CD8-positive, alpha-beta memory T cell (primary cell): ENCODE results near the gene ABLIM2. TPM values are rescaled to one million over a fixed set of nuclear protein-coding genes. Genes with fewer than 3 reads are reported as not detected.
A peak's percentile ranks its signal among the peaks of the same experiment; 100 is the strongest.

ENCODE experiments used
- CTCF ChIA-PET: fragments of 350-600 bp; sonication (Branson Sonifier 250); formaldehyde crosslinking; loops from one replicate; lab custom pipeline; 2021; ENCODE audit warnings: antibody characterized with exemption; lab: Charles Lee
- POLR2A ChIA-PET: fragments of 350-600 bp; sonication (Branson Sonifier 250); formaldehyde crosslinking; loops from one replicate; lab custom pipeline; 2021; ENCODE audit warnings: antibody characterized with exemption; lab: Charles Lee
- DNase-seq, 5 donors: peaks; one replicate each; pipeline versions ENCODE4 v3.0.0 to v3.0.0-alpha.2; 2020 to 2022; ENCODE audit warnings: mixed read lengths in 1 of 5
- H3K27ac ChIP-seq: one replicate; pipeline ENCODE4 v1.7.0; 2013; ENCODE audit warnings: low read depth, mild to moderate bottlenecking, low read length, moderate library complexity
- H3K27me3 ChIP-seq: 2 replicates; pipeline ENCODE4 v1.7.0; 2013; ENCODE audit warnings: low read length, mild to moderate bottlenecking; ENCODE audit not compliant: insufficient read depth, poor library complexity, severe bottlenecking
- H3K36me3 ChIP-seq: 2 replicates; pipeline ENCODE4 v1.7.0; 2013; ENCODE audit warnings: mild to moderate bottlenecking, low read length, moderate library complexity; ENCODE audit not compliant: insufficient read depth
- H3K4me1 ChIP-seq: 2 replicates; pipeline ENCODE4 v1.7.0; 2013; ENCODE audit warnings: mild to moderate bottlenecking, low read length, moderate library complexity; ENCODE audit not compliant: insufficient read depth
- H3K4me3 ChIP-seq: 2 replicates; pipeline ENCODE4 v1.7.0; 2013; ENCODE audit warnings: mild to moderate bottlenecking, low read length
- H3K9me3 ChIP-seq: 2 replicates; pipeline ENCODE4 v1.7.0; 2013; ENCODE audit warnings: mild to moderate bottlenecking, low read length
- H3K27ac Mint-ChIP-seq, 8 donors: one replicate each; pipeline ENCODE4 v1.8.0; 2020 to 2021; ENCODE audit warnings: mixed read lengths in 8 of 8, mild to moderate bottlenecking in 6 of 8, inconsistent platforms in 3 of 8, moderate library complexity in 3 of 8
- H3K27me3 Mint-ChIP-seq, 2 donors: one replicate each; pipeline ENCODE4 v1.8.0; 2020 to 2021; ENCODE audit warnings: mixed read lengths in 2 of 2, mild to moderate bottlenecking in 1 of 2, moderate library complexity in 1 of 2
- H3K36me3 Mint-ChIP-seq, 3 donors: one replicate each; pipeline ENCODE4 v1.8.0; 2020 to 2021; ENCODE audit warnings: mixed read lengths in 3 of 3, inconsistent platforms in 1 of 3, mild to moderate bottlenecking in 1 of 3
- H3K4me1 Mint-ChIP-seq, 3 donors: one replicate each; pipeline ENCODE4 v1.8.0; 2020 to 2021; ENCODE audit warnings: mixed read lengths in 3 of 3, inconsistent platforms in 1 of 3, mild to moderate bottlenecking in 1 of 3
- H3K4me3 Mint-ChIP-seq, 7 donors: one replicate each; pipeline ENCODE4 v1.8.0; 2020 to 2021; ENCODE audit warnings: mixed read lengths in 7 of 7, mild to moderate bottlenecking in 6 of 7, moderate library complexity in 4 of 7, inconsistent platforms in 2 of 7
- H3K9me3 Mint-ChIP-seq, 5 donors: one replicate each; pipeline ENCODE4 v1.8.0; 2020 to 2022; ENCODE audit warnings: mixed read lengths in 5 of 5, mild to moderate bottlenecking in 3 of 5, moderate library complexity in 2 of 5, inconsistent platforms in 1 of 5
- polyA plus RNA-seq: library from polyadenylated mRNA; unstranded; fragments of 300-500 nt; fragmentation: Illumina TruSeq; gene quantifications from one replicate; pipeline ENCODE4 v1.2.3, GENCODE V29; 2021
- total RNA-seq, 2 experiments: library from RNA; stranded (reverse); gene quantifications; one replicate each; pipeline ENCODE4 v1.2.3, GENCODE V29; 2021

Gene ABLIM2
- total and polyA plus RNA-seq, 3 experiments from 2014 or later: 0.72 to 1.2 (median 1.1) TPM

GRCh38 chr4:7978489-7978888 lies 180.1 kb downstream of the ABLIM2 start:
- Mint-ChIP-seq H3K27me3 (no peaks in the 10 kb centered on the region), H3K9me3 (no peaks in the 10 kb centered on the region), H3K27ac (peak overlapping the region in 1 of 8 donors; percentile 33), H3K4me3 (no peak overlapping the region), H3K36me3 (peaks cover 0 to 1% (median 0%) of the 10 kb centered on the region in 3 donors), H3K4me1 (peaks cover 6 to 16% (median 7%) of the 10 kb centered on the region in 3 donors)
- H3K9me3 ChIP-seq: no peaks in the 10 kb centered on the region
- ChIA-PET POLR2A (no interaction called here), CTCF (interaction anchor here (1.0 kb wide), 1 partner anchor 103 kb away, joined by 3 read pairs; no protein-coding TSS in a partner anchor)
- H3K27ac ChIP-seq: no peak overlapping the region
- DNase-seq: no peak
- no peaks in the 10 kb centered on the region for H3K27me3 ChIP-seq
- H3K36me3 ChIP-seq: no peaks in the 10 kb centered on the region
- no peaks in the 10 kb centered on the region for H3K4me1 ChIP-seq
- H3K4me3 ChIP-seq: no peak overlapping the region

- no peak overlapping the region for H3K4me3 Mint-ChIP-seq
- H3K4me1 Mint-ChIP-seq: peaks cover 17 to 27% (median 25%) of the 10 kb centered on the region in 3 donors
These were observed 182.0 kb downstream of the ABLIM2 start for GRCh38 chr4:7976634-7977033.

GRCh38 chr4:7976025-7976424 lies 182.6 kb downstream of the ABLIM2 start:
- peaks cover 0 to 1% (median 0%) of the 10 kb centered on the region in 3 donors for H3K36me3 Mint-ChIP-seq
- H3K4me3 Mint-ChIP-seq: no peak overlapping the region
- Histone ChIP-seq H3K4me3 (no peak overlapping the region), H3K27me3 (no peaks in the 10 kb centered on the region), H3K36me3 (no peaks in the 10 kb centered on the region), H3K27ac (no peak overlapping the region), H3K9me3 (no peaks in the 10 kb centered on the region), H3K4me1 (peaks cover 18% of the 10 kb centered on the region)
- H3K27ac Mint-ChIP-seq: peak overlapping the region in 2 of 8 donors; percentile 10 to 47
- H3K4me1 Mint-ChIP-seq: peaks cover 20 to 31% (median 27%) of the 10 kb centered on the region in 3 donors
- DNase-seq: no peak
- CTCF ChIA-PET: interaction anchor here (1.4 kb wide), 1 partner anchor 12 kb away, joined by 4 read pairs; no protein-coding TSS in a partner anchor
- POLR2A ChIA-PET: no interaction called here
- H3K27me3 Mint-ChIP-seq: no peaks in the 10 kb centered on the region
- H3K9me3 Mint-ChIP-seq: no peaks in the 10 kb centered on the region

More at GRCh38 chr4:7976634-7977033, 182.0 kb downstream of the ABLIM2 start:
- Mint-ChIP-seq H3K9me3 (no peaks in the 10 kb centered on the region), H3K27ac (no peak overlapping the region), H3K27me3 (no peaks in the 10 kb centered on the region), H3K36me3 (peaks cover 0 to 1% (median 0%) of the 10 kb centered on the region in 3 donors)
- Histone ChIP-seq H3K4me3 (no peak overlapping the region), H3K27ac (no peak overlapping the region), H3K9me3 (no peaks in the 10 kb centered on the region), H3K36me3 (no peaks in the 10 kb centered on the region), H3K27me3 (no peaks in the 10 kb centered on the region), H3K4me1 (peaks cover 12% of the 10 kb centered on the region)
- ChIA-PET CTCF (no interaction called here), POLR2A (no interaction called here)
- no peak for DNase-seq

- Mint-ChIP-seq H3K4me1 (peaks cover 33 to 47% (median 42%) of the 10 kb centered on the region in 3 donors), H3K36me3 (peaks cover 0 to 2% (median 1%) of the 10 kb centered on the region in 3 donors), H3K27ac (no peak overlapping the region), H3K9me3 (no peaks in the 10 kb centered on the region), H3K27me3 (no peaks in the 10 kb centered on the region), H3K4me3 (no peak overlapping the region)
- no peak for DNase-seq
- H3K4me3 ChIP-seq: no peak overlapping the region
- ChIA-PET CTCF (interaction anchor here (1.2 to 1.4 kb wide), 2 partner anchors 13 to 172 kb away, joined by 4 read pairs; no protein-coding TSS in a partner anchor), POLR2A (no interaction called here)
- H3K9me3 ChIP-seq: no peaks in the 10 kb centered on the region
- no peaks in the 10 kb centered on the region for H3K36me3 ChIP-seq
- H3K27ac ChIP-seq: no peak overlapping the region
- H3K4me1 ChIP-seq: peaks cover 34% of the 10 kb centered on the region
- no peaks in the 10 kb centered on the region for H3K27me3 ChIP-seq
These were observed 184.2 kb downstream of the ABLIM2 start for GRCh38 chr4:7974425-7974824.

- H3K4me3 Mint-ChIP-seq: peak overlapping the region in 6 of 7 donors; percentile 15 to 63 (median 20)
These were observed 185.1 kb downstream of the ABLIM2 start for GRCh38 chr4:7973545-7973981.

GRCh38 chr4:7971881-7972500 lies 186.6 kb downstream of the ABLIM2 start:
- H3K4me1 Mint-ChIP-seq: peaks cover 47 to 68% (median 60%) of the 10 kb centered on the region in 3 donors
- Histone ChIP-seq H3K27me3 (no peaks in the 10 kb centered on the region), H3K36me3 (no peaks in the 10 kb centered on the region), H3K27ac (peak overlapping the region; percentile 72), H3K9me3 (no peaks in the 10 kb centered on the region), H3K4me3 (no peak overlapping the region), H3K4me1 (peaks cover 50% of the 10 kb centered on the region)
- H3K36me3 Mint-ChIP-seq: peaks cover 0 to 2% (median 1%) of the 10 kb centered on the region in 3 donors
- H3K9me3 Mint-ChIP-seq: no peaks in the 10 kb centered on the region
- ChIA-PET POLR2A (no interaction called here), CTCF (no interaction called here)
- peak overlapping the region; percentile 19 to 94 (median 83) for H3K27ac Mint-ChIP-seq
- no peak for DNase-seq
- peak overlapping the region in 6 of 7 donors; percentile 21 to 94 (median 89) for H3K4me3 Mint-ChIP-seq
- no peaks in the 10 kb centered on the region for H3K27me3 Mint-ChIP-seq

More at GRCh38 chr4:7973545-7973981, 185.1 kb downstream of the ABLIM2 start:
- Histone ChIP-seq H3K4me1 (peaks cover 39% of the 10 kb centered on the region), H3K9me3 (no peaks in the 10 kb centered on the region), H3K27me3 (no peaks in the 10 kb centered on the region), H3K4me3 (no peak overlapping the region), H3K27ac (no peak overlapping the region), H3K36me3 (no peaks in the 10 kb centered on the region)
- H3K4me1 Mint-ChIP-seq: peaks cover 36 to 52% (median 47%) of the 10 kb centered on the region in 3 donors
- H3K27ac Mint-ChIP-seq: peak overlapping the region; percentile 32 to 93 (median 86)
- ChIA-PET CTCF (no interaction called here), POLR2A (no interaction called here)
- peaks cover 0 to 2% (median 1%) of the 10 kb centered on the region in 3 donors for H3K36me3 Mint-ChIP-seq
- no peaks in the 10 kb centered on the region for H3K27me3 Mint-ChIP-seq
- DNase-seq: no peak
- H3K9me3 Mint-ChIP-seq: no peaks in the 10 kb centered on the region

- peak overlapping the region; percentile 85 to 97 (median 91) for H3K4me3 Mint-ChIP-seq
- Histone ChIP-seq H3K4me1 (peaks cover 50% of the 10 kb centered on the region), H3K27ac (peak overlapping the region; percentile 72), H3K4me3 (peak overlapping the region; percentile 78), H3K36me3 (no peaks in the 10 kb centered on the region), H3K9me3 (no peaks in the 10 kb centered on the region), H3K27me3 (no peaks in the 10 kb centered on the region)
- peak overlapping the region; percentile 32 to 98 (median 94) for H3K27ac Mint-ChIP-seq
- POLR2A ChIA-PET: no interaction called here
- H3K4me1 Mint-ChIP-seq: peaks cover 48 to 70% (median 63%) of the 10 kb centered on the region in 3 donors
- peaks cover 0 to 2% (median 0%) of the 10 kb centered on the region in 3 donors for H3K36me3 Mint-ChIP-seq
- H3K27me3 Mint-ChIP-seq: no peaks in the 10 kb centered on the region
- H3K9me3 Mint-ChIP-seq: no peaks in the 10 kb centered on the region
- DNase-seq: no peak
- CTCF ChIA-PET: interaction anchor here (0.8 kb wide), 1 partner anchor 17 kb away, joined by 3 read pairs; no protein-coding TSS in a partner anchor
These were observed 187.4 kb downstream of the ABLIM2 start for GRCh38 chr4:7971159-7971631.
